Adrenal gland (tissue), 5 donors: ENCODE results near the gene CCDC187.

Source experiments
- POLR2A ChIP-seq, 2 donors: fragments of 450-650 bp; IDR thresholded peaks; one replicate each; pipeline ENCODE4 v1.6.1; 2017; ENCODE audit warnings: antibody characterized with exemption in 2 of 2, mild to moderate bottlenecking in 2 of 2, moderate library complexity in 1 of 2
- TF ChIP-seq, protein P1 (sequence below), 6 experiments: fragments of 450-650 bp in 4 of 6; fragments of 200-600 bp in 2 of 6; sonication (generic) in 1 of 6; IDR thresholded peaks; 1 replicate in 5 of 6; 2 replicates in 1 of 6; pipeline versions ENCODE4 v1.5.1 to v1.8.0; 2016 to 2021; ENCODE audit warnings: antibody characterized with exemption in 6 of 6, mild to moderate bottlenecking in 2 of 6, moderate library complexity in 1 of 6
- donor health status: DM: no; HTN: no; CAD: no.

DNA sequence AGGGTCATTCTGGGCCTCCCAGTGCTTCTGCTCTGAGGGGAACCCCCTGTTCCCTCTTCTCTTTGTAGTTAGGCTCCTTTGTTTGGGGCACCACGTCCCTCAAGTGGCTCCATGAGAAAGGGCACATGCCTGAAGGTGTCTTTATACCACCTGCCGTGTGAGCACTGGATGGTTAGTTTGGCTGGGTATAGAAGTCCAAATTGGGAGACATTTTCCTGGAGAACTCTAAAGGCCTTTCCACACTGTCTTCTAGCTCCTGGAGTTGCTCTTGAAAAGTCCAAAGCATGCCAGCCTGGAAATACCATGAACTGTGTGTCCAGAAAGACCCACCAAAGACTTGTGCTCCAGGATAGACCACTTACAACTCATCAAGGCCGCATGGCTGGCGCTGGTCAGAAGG lies 11.1 kb upstream of the CCDC187 start:
- no peak for TF ChIP-seq POLR2A (IDR thresholded peaks at IDR 0.05)
- TF ChIP-seq, protein P1, sequence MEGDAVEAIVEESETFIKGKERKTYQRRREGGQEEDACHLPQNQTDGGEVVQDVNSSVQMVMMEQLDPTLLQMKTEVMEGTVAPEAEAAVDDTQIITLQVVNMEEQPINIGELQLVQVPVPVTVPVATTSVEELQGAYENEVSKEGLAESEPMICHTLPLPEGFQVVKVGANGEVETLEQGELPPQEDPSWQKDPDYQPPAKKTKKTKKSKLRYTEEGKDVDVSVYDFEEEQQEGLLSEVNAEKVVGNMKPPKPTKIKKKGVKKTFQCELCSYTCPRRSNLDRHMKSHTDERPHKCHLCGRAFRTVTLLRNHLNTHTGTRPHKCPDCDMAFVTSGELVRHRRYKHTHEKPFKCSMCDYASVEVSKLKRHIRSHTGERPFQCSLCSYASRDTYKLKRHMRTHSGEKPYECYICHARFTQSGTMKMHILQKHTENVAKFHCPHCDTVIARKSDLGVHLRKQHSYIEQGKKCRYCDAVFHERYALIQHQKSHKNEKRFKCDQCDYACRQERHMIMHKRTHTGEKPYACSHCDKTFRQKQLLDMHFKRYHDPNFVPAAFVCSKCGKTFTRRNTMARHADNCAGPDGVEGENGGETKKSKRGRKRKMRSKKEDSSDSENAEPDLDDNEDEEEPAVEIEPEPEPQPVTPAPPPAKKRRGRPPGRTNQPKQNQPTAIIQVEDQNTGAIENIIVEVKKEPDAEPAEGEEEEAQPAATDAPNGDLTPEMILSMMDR (IDR thresholded peaks at IDR 0.05), result no peak
